HepG2 (cell line): ENCODE measurements around the gene TRABD. TPM values are rescaled to one million over a fixed set of nuclear protein-coding genes. Genes with fewer than 3 reads are reported as not detected.

Experiments
- ATF7 ChIP-seq, 2 experiments: fragments of 450-650 bp in 1 of 2; sonication (generic) in 1 of 2; formaldehyde crosslinking in 1 of 2; IDR thresholded peaks; 2 replicates each; pipeline versions ENCODE4 v1.4.0 to v1.6.1; 2016 to 2020; ENCODE audit warnings: antibody characterized with exemption in 1 of 2, mild to moderate bottlenecking in 1 of 2, missing genetic modification reagents in 1 of 2
- CCAR2 ChIP-seq: fragments of 200-400 bp; formaldehyde crosslinking; optimal IDR thresholded peaks from 2 replicates; pipeline ENCODE3; 2018; ENCODE audit warnings: low read depth, mild to moderate bottlenecking, low read length, moderate library complexity
- E2F2 ChIP-seq: sonication (generic); formaldehyde crosslinking; IDR thresholded peaks from 2 replicates; pipeline ENCODE4 v1.4.0; 2020; ENCODE audit warnings: missing genetic modification reagents, borderline replicate concordance
- HOXA3 ChIP-seq: sonication (generic); formaldehyde crosslinking; IDR thresholded peaks from 2 replicates; pipeline ENCODE4 v1.5.0; 2020; ENCODE audit warnings: missing genetic modification reagents
- IRX3 ChIP-seq: sonication (generic); formaldehyde crosslinking; IDR thresholded peaks from 2 replicates; pipeline ENCODE4 v1.8.1; 2023; ENCODE audit warnings: mild to moderate bottlenecking, low read depth, missing genetic modification reagents, borderline replicate concordance
- MBNL3 ChIP-seq: fragments of 250-450 bp; sonication (Bioruptor Pico); conservative IDR thresholded peaks from 2 replicates; pipeline ENCODE4 v1.8.0; 2022; ENCODE audit warnings: mild to moderate bottlenecking, inconsistent platforms
- NCOA2 ChIP-seq: sonication (generic); formaldehyde crosslinking; IDR thresholded peaks from 2 replicates; pipeline ENCODE4 v1.8.0; 2022; ENCODE audit warnings: inconsistent platforms
- PAWR ChIP-seq: sonication (generic); formaldehyde crosslinking; IDR thresholded peaks from 2 replicates; pipeline ENCODE4 v1.4.0; 2020; ENCODE audit warnings: missing genetic modification reagents, mild to moderate bottlenecking, borderline replicate concordance
- POLR2G ChIP-seq: fragments of 200-400 bp; formaldehyde crosslinking; IDR thresholded peaks from 2 replicates; pipeline ENCODE4 v1.6.1; 2018; ENCODE audit warnings: mild to moderate bottlenecking, low read depth, low read length, moderate library complexity
- RBAK ChIP-seq: sonication (generic); formaldehyde crosslinking; IDR thresholded peaks from 2 replicates; pipeline ENCODE4 v1.5.1; 2020; ENCODE audit warnings: mild to moderate bottlenecking, missing genetic modification reagents
- SKI ChIP-seq: fragments of 450-650 bp; IDR thresholded peaks from one replicate; pipeline ENCODE4 v1.6.1; 2018; ENCODE audit warnings: mild to moderate bottlenecking; ENCODE audit not compliant: partially characterized antibody
- SKIL ChIP-seq: sonication (generic); formaldehyde crosslinking; IDR thresholded peaks from 2 replicates; pipeline ENCODE4 v1.8.0; 2022; ENCODE audit warnings: missing genetic modification reagents, mild to moderate bottlenecking, moderate library complexity, borderline replicate concordance
- SOX13 ChIP-seq, 3 experiments: fragments of 450-650 bp in 1 of 3; sonication (generic) in 1 of 3; formaldehyde crosslinking in 1 of 3; IDR thresholded peaks in 2 of 3; conservative IDR thresholded peaks in 1 of 3; 2 replicates each; pipeline versions ENCODE4 v1.5.0 to v1.6.1; 2016 to 2020; ENCODE audit warnings: antibody characterized with exemption in 1 of 3, mild to moderate bottlenecking in 1 of 3, missing compliant biosample characterization in 1 of 3, missing genetic modification reagents in 1 of 3, moderate library complexity in 1 of 3
- SRSF4 ChIP-seq: fragments of 200-400 bp; formaldehyde crosslinking; IDR thresholded peaks from one replicate; pipeline ENCODE4 v1.6.1; 2018; ENCODE audit warnings: mild to moderate bottlenecking, low read depth, low read length, moderate library complexity; ENCODE audit not compliant: poor library complexity, severe bottlenecking
- SSRP1 ChIP-seq: IDR thresholded peaks from 2 replicates; pipeline ENCODE4 v1.6.1; 2016; ENCODE audit warnings: control low read depth
- TBX2 ChIP-seq: sonication (generic); formaldehyde crosslinking; IDR thresholded peaks from 2 replicates; pipeline ENCODE4 v1.5.0; 2020; ENCODE audit warnings: missing genetic modification reagents, mild to moderate bottlenecking, borderline replicate concordance
- TMF1 ChIP-seq: sonication (generic); formaldehyde crosslinking; IDR thresholded peaks from 2 replicates; pipeline ENCODE4 v1.8.1; 2022; ENCODE audit warnings: low read depth, missing genetic modification reagents
- ZBTB21 ChIP-seq: sonication (generic); formaldehyde crosslinking; IDR thresholded peaks from 2 replicates; pipeline ENCODE4 v1.4.0; 2020; ENCODE audit warnings: missing genetic modification reagents
- ZNF12 ChIP-seq: sonication (generic); formaldehyde crosslinking; IDR thresholded peaks from 2 replicates; pipeline ENCODE4 v1.5.0; 2020; ENCODE audit warnings: missing genetic modification reagents
- ZNF143 ChIP-seq: sonication (generic); formaldehyde crosslinking; IDR thresholded peaks from 2 replicates; pipeline ENCODE4 v1.4.0; 2020; ENCODE audit warnings: missing genetic modification reagents
- ZNF709 ChIP-seq: sonication (generic); formaldehyde crosslinking; IDR thresholded peaks from 2 replicates; pipeline ENCODE4 v1.5.0; 2020; ENCODE audit warnings: mild to moderate bottlenecking, missing genetic modification reagents
- ZNF788 ChIP-seq: sonication (generic); formaldehyde crosslinking; IDR thresholded peaks from 2 replicates; pipeline ENCODE4 v1.5.0; 2020; ENCODE audit warnings: mild to moderate bottlenecking, missing genetic modification reagents, borderline replicate concordance
- ZSCAN25 ChIP-seq: sonication (generic); formaldehyde crosslinking; IDR thresholded peaks from 2 replicates; pipeline ENCODE4 v1.8.0; 2022; ENCODE audit warnings: mild to moderate bottlenecking, missing genetic modification reagents
- polyA plus RNA-seq, 8 experiments: library from polyadenylated mRNA; depleted of rRNA in 3 of 8; stranded (reverse) in 7 of 8; unstranded in 1 of 8; fragments of >200 nt; fragmentation: Illumina TruSeq in 4 of 8; extraction: Trizol in 4 of 8; gene quantifications; 2 replicates each; pipeline versions ENCODE4 v1.2.1 to v1.2.3, GENCODE V29; 2011 to 2016; ENCODE audit warnings: low read depth in 4 of 8, missing spikeins in 1 of 8, mixed read lengths in 1 of 8; ENCODE audit not compliant: insufficient read depth in 1 of 8
- total RNA-seq, 5 experiments: library from RNA; depleted of rRNA; stranded (reverse); fragments of >200 nt; fragmentation: Illumina TruSeq; extraction: Trizol; gene quantifications; 2 replicates each; pipeline ENCODE4 v1.2.3, GENCODE V29; 2016; ENCODE audit warnings: low read depth in 1 of 5
- TF ChIP-seq, protein P1 (sequence below): sonication (generic); formaldehyde crosslinking; IDR thresholded peaks from 2 replicates; pipeline ENCODE4 v1.8.0; 2022; ENCODE audit warnings: missing genetic modification reagents, mild to moderate bottlenecking, borderline replicate concordance
- TF ChIP-seq, protein P2 (sequence below): IDR thresholded peaks from 2 replicates; pipeline ENCODE4 v1.6.1; 2016; ENCODE audit warnings: mild to moderate bottlenecking

The TRABD gene
- total and polyA plus RNA-seq, 2 of the 13 experiments (the other 11 are each of a cell fraction or from before 2014, with no cell fraction given): 21.5 to 28.9 TPM

GRCh38 chr22:50171965-50172421, 13.7 kb upstream of the TRABD start (continued):
- TF ChIP-seq, protein P1, sequence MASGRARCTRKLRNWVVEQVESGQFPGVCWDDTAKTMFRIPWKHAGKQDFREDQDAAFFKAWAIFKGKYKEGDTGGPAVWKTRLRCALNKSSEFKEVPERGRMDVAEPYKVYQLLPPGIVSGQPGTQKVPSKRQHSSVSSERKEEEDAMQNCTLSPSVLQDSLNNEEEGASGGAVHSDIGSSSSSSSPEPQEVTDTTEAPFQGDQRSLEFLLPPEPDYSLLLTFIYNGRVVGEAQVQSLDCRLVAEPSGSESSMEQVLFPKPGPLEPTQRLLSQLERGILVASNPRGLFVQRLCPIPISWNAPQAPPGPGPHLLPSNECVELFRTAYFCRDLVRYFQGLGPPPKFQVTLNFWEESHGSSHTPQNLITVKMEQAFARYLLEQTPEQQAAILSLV: peak; percentile 13; the same call in 1 of the 2 replicates
- TF ChIP-seq ZNF143 (CRISPR knock-in tag): peak; percentile 33; the same call in 1 of the 2 replicates
- TF ChIP-seq, protein P2, sequence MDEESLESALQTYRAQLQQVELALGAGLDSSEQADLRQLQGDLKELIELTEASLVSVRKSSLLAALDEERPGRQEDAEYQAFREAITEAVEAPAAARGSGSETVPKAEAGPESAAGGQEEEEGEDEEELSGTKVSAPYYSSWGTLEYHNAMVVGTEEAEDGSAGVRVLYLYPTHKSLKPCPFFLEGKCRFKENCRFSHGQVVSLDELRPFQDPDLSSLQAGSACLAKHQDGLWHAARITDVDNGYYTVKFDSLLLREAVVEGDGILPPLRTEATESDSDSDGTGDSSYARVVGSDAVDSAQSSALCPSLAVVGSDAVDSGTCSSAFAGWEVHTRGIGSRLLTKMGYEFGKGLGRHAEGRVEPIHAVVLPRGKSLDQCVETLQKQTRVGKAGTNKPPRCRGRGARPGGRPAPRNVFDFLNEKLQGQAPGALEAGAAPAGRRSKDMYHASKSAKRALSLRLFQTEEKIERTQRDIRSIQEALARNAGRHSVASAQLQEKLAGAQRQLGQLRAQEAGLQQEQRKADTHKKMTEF (CRISPR knock-in tag): 0 out of 2 replicates have a peak, but pooled peaks have one; percentile 24
- TF ChIP-seq SKIL (CRISPR knock-in tag): no peak
- TF ChIP-seq ATF7 (IDR thresholded peaks at IDR 0.05): no peak
- no peak for TF ChIP-seq ATF7 (CRISPR knock-in tag; IDR thresholded peaks at IDR 0.05)
- TF ChIP-seq RBAK (CRISPR knock-in tag): no peak
- TF ChIP-seq HOXA3: peak; percentile 41; the same call in 1 of the 2 replicates
- no peak; the same call in 1 of the 2 replicates for TF ChIP-seq POLR2G
- no peak for TF ChIP-seq IRX3
- TF ChIP-seq TMF1 (CRISPR knock-in tag): no peak
- no peak for TF ChIP-seq ZNF788 (CRISPR knock-in tag)
- no peak for TF ChIP-seq PAWR (CRISPR knock-in tag)
- TF ChIP-seq CCAR2: no peak
- TF ChIP-seq ZNF709: no peak
- TF ChIP-seq SSRP1 (CRISPR knock-in tag): no peak
- TF ChIP-seq ZSCAN25 (CRISPR knock-in tag): peak; percentile 16; the same call in 1 of the 2 replicates
- TF ChIP-seq MBNL3 (CRISPR knock-in tag): no peak
- no peak for TF ChIP-seq E2F2 (CRISPR knock-in tag)
- no peak for TF ChIP-seq NCOA2 (CRISPR knock-in tag)
- TF ChIP-seq ZBTB21 (CRISPR knock-in tag): no peak
- no peak for TF ChIP-seq ZNF12 (CRISPR knock-in tag)
- TF ChIP-seq SRSF4: no peak
- TF ChIP-seq SOX13 (IDR thresholded peaks at IDR 0.05): no peak
- peak in 1 of 2 experiments; percentile 11; a peak in 1 of 4 replicates for TF ChIP-seq SOX13 (CRISPR knock-in tag; conservative IDR thresholded peaks at IDR 0.05 in 1 of 2, IDR thresholded peaks at IDR 0.05 in 1 of 2)
- TF ChIP-seq SKI: peak; percentile 60
- peak; percentile 65; the same call in 1 of the 2 replicates for TF ChIP-seq TBX2 (CRISPR knock-in tag)
